ENCODE data around the gene SKA2. TPM values are rescaled to one million over a fixed set of nuclear protein-coding genes. Genes with fewer than 3 reads are reported as not detected.

Gene SKA2
- total and polyA plus RNA-seq, 2 experiments from 2014 or later: 50.5 to 140 TPM

DNA sequence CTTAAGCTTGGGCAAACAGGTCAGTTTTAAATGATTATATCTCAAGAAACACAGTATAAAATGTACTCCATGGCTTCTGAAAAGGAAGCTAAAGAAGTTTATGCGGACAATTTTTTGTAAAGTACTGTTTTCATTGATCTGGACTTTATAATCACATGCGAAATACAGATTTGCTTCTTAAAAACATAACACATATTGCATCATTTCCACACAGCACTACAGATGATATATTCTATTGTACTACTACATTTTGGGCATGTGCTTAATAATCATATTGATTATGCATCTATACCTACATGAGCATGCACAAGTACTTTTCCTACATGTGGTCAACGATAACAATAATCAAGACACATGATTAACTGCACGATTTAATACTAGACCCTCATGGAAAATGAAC, 70.8 kb downstream of the SKA2 start:
- Histone ChIP-seq H3K9me2 (ENCODE audit: insufficient read depth) (no peaks in the 10 kb centered on the region), H3K27me3 (ENCODE audit: insufficient read depth) (no peaks in the 10 kb centered on the region), H3K27ac (ENCODE audit: low read depth) (no peak overlapping the region), H3K4me2 (no peak overlapping the region), H4K20me1 (replicated peaks; ENCODE audit: insufficient read depth) (peaks cover 8% of the 10 kb centered on the region; the same call in 1 of the 2 replicates), H3K4me3 (no peak overlapping the region), H3K4me1 (ENCODE audit: insufficient read depth) (no peaks in the 10 kb centered on the region), H3K79me2 (replicated peaks; ENCODE audit: insufficient read depth) (peaks cover 16% of the 10 kb centered on the region; the same call in 1 of the 2 replicates), H2AFZ (no peak overlapping the region), H3K36me3 (ENCODE audit: insufficient read depth) (peaks cover 19% of the 10 kb centered on the region), H3F3A (replicated peaks; ENCODE audit: low read depth) (no peaks in the 10 kb centered on the region)
- H3K9me3 Mint-ChIP-seq: no peaks in the 10 kb centered on the region
- TF ChIP-seq NANOG (IDR thresholded peaks at IDR 0.05; ENCODE audit: borderline replicate concordance) (no peak), EZH2 (IDR thresholded peaks at IDR 0.05; ENCODE audit: low read depth, unreplicated experiment) (no peak), CREB1 (CRISPR knock-in tag; IDR thresholded peaks at IDR 0.05; ENCODE audit: low read depth) (no peak), ZNF462 (CRISPR knock-in tag; IDR thresholded peaks at IDR 0.05) (no peak), ZNF114 (CRISPR knock-in tag; IDR thresholded peaks at IDR 0.05) (no peak)
- H3K27ac Mint-ChIP-seq: no peak overlapping the region
- H3K4me1 Mint-ChIP-seq: no peaks in the 10 kb centered on the region
- H3K36me3 Mint-ChIP-seq (ENCODE audit: low read depth): peaks cover 32% of the 10 kb centered on the region
- no peak overlapping the region for H3K4me3 Mint-ChIP-seq
- H3K27me3 Mint-ChIP-seq (ENCODE audit: insufficient read depth, low read depth, poor library complexity): peaks cover 1% of the 10 kb centered on the region
- no peak for ATAC-seq
- no peak for DNase-seq (ENCODE audit: low spot score)

- Histone ChIP-seq H3K79me2 (replicated peaks; ENCODE audit: insufficient read depth) (no peaks in the 10 kb centered on the region), H2AFZ (no peak overlapping the region), H3K27me3 (ENCODE audit: insufficient read depth) (no peaks in the 10 kb centered on the region), H3K4me1 (ENCODE audit: insufficient read depth) (no peaks in the 10 kb centered on the region), H3K4me2 (no peak overlapping the region), H3K36me3 (ENCODE audit: insufficient read depth) (peaks cover 39% of the 10 kb centered on the region; the same call in 1 of the 2 replicates), H3K9me2 (ENCODE audit: insufficient read depth) (no peaks in the 10 kb centered on the region), H3K27ac (ENCODE audit: low read depth) (no peak overlapping the region), H3F3A (replicated peaks; ENCODE audit: low read depth) (no peaks in the 10 kb centered on the region), H3K4me3 (no peak overlapping the region), H4K20me1 (replicated peaks; ENCODE audit: insufficient read depth) (0 out of 2 replicates have a peak, but pooled peaks cover 3% of the 10 kb centered on the region)
- Mint-ChIP-seq H3K4me1 (no peaks in the 10 kb centered on the region), H3K27me3 (ENCODE audit: insufficient read depth, low read depth, poor library complexity) (no peaks in the 10 kb centered on the region), H3K36me3 (ENCODE audit: low read depth) (peaks cover 37% of the 10 kb centered on the region; the same call in 2 of the 3 replicates), H3K9me3 (no peaks in the 10 kb centered on the region), H3K27ac (no peak overlapping the region), H3K4me3 (no peak overlapping the region)
- DNase-seq (ENCODE audit: low spot score) (no peak), ATAC-seq (no peak)
- TF ChIP-seq EZH2phosphoT487 (IDR thresholded peaks at IDR 0.05; ENCODE audit: unreplicated experiment) (no peak), REST (IDR thresholded peaks at IDR 0.05; ENCODE audit: unreplicated experiment) (no peak), POLR2AphosphoS5 (IDR thresholded peaks at IDR 0.05; ENCODE audit: low read depth) (no peak), NANOG (IDR thresholded peaks at IDR 0.05; ENCODE audit: borderline replicate concordance) (no peak)
- TF ChIP-seq, protein P1, sequence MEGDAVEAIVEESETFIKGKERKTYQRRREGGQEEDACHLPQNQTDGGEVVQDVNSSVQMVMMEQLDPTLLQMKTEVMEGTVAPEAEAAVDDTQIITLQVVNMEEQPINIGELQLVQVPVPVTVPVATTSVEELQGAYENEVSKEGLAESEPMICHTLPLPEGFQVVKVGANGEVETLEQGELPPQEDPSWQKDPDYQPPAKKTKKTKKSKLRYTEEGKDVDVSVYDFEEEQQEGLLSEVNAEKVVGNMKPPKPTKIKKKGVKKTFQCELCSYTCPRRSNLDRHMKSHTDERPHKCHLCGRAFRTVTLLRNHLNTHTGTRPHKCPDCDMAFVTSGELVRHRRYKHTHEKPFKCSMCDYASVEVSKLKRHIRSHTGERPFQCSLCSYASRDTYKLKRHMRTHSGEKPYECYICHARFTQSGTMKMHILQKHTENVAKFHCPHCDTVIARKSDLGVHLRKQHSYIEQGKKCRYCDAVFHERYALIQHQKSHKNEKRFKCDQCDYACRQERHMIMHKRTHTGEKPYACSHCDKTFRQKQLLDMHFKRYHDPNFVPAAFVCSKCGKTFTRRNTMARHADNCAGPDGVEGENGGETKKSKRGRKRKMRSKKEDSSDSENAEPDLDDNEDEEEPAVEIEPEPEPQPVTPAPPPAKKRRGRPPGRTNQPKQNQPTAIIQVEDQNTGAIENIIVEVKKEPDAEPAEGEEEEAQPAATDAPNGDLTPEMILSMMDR (conservative IDR thresholded peaks at IDR 0.05; ENCODE audit: low read depth in 2 of 2): no peak
Measured at GRCh38 chr17:59074494-59074893, 80.5 kb downstream of the SKA2 start.

Data from GM23338 (cell line).